LHCN-M2 (cell line): ENCODE measurements around the gene CHTF18. TPM values are rescaled to one million over a fixed set of nuclear protein-coding genes. Genes with fewer than 3 reads are reported as not detected.

ENCODE experiments used
- DNase-seq: peaks from one replicate; pipeline ENCODE4 v3.0.0-alpha.2; 2012; ENCODE audit warnings: low read depth
- total RNA-seq: library from RNA; depleted of rRNA; stranded (reverse); fragments of >200 nt; gene quantifications from 2 replicates; pipeline ENCODE4 v1.2.3, GENCODE V29; 2014

Gene CHTF18
- total RNA-seq, 1 experiment from 2014 or later: 39.2 TPM

DNA sequence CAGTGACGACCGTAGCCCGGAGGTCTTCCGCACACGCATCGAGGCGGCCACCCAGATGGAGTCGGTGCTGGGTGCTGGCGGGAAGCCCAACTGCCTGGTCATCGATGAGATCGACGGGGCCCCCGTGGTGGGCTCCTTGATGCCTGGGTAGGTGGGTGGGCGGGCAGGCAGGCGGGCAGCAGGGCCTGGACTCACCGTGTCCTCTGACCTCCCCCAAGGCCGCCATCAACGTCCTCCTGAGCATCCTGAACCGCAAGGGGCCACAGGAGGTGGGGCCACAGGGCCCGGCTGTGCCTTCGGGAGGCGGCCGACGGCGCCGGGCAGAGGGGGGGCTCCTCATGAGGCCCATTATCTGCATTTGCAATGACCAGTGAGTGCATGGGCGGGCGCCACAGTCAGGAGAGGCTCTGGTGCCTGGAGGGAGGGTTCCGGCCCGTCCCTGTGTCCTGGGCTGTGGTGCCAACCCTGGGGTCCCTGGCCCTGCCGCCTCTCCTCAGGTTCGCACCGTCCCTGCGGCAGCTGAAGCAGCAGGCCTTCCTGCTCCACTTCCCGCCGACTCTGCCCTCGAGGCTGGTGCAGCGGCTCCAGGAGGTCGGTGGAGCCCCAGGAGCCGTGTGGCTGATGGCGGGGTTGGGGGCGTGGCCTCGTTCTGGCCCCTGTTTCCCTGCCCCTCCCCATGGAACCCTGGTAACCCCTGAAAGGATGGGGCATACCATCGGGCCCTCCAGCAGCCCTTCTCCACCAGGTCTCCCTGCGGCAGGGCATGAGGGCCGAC, 4.0 kb downstream of the CHTF18 start:
- DNase-seq: no peak

DNA sequence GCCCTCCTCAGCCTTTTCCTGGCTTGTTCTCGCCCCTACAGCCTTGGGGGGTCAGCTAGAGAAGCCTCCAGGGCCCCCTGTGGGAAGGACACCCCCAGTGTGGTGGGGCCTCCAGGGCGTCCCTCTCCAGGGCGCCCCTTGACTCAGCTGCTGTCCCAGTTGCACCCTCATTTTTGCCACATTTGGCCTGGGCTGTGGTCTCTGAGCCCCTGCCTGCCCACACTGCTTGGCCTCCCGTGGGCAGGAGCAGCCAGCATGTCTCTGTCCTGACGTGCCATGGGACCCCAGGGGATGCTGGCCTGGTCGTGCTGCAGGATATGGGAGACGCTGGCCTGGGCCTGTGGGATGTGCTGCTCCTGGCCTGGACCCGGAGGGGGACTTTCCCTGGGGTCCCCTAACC, 5.0 kb downstream of the CHTF18 start:
- no peak for DNase-seq

DNA sequence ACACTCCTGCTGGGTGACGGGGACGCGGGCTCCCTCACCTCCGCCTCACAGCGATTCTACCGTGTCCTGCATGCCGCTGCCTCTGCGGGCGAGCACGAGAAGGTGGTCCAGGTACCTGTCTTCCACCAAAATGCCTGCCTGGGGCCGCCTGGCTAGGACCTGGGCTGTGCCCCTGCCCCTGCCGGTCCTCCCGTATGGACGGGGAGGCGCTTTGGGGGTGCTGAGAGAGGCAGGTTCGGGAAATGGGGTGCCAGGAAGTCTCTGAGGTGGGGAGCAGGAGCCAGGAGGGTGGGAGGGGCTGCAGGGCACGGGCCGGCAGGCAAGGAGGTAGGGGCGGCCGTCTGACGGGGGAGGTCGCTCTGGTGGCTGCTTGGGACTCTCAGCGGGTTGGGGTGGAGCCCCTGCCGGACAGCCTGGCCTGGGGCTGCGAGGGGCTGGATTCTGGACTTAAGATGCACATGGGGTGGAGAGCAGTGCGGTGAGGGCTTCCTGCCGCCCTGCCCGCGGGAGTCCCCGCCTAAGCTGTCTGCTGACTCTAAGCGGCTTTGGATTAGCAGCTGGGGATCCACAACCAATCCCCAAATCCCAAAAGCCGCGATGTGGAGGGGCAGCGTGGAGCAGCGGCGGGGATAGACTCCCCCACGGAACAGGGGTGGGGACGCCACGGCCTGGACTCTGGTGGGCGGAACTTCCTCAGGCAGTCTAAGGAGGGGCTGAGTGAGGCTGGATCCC, 5.8 kb downstream of the CHTF18 start:
- DNase-seq: no peak

DNA sequence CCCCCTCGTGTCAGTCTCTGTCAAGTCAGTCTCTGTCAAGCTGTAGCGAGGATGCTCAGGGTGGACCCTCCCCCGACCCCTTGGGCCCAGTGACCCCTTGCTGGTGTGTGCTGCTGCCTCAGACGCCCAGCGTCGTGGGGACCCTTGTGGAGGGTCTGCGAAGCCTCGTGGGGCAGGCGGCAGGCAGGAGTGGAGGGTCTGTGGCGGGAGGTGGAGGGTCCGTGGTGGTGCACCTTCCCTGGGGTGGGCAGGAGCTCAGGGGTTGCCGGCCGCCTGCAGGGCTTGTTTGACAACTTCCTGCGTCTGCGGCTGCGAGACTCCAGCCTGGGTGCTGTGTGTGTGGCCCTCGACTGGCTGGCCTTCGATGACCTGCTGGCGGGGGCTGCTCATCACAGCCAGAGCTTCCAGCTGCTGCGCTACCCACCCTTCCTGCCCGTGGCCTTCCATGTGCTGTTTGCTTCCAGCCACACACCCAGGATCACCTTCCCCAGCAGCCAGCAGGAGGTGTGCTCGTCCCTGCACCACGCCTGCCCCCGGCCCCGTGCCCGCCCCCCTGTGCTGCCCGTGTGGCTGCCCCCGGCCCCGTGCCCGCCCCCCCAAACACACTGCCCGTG, 6.5 kb downstream of the CHTF18 start:
- no peak for DNase-seq

DNA sequence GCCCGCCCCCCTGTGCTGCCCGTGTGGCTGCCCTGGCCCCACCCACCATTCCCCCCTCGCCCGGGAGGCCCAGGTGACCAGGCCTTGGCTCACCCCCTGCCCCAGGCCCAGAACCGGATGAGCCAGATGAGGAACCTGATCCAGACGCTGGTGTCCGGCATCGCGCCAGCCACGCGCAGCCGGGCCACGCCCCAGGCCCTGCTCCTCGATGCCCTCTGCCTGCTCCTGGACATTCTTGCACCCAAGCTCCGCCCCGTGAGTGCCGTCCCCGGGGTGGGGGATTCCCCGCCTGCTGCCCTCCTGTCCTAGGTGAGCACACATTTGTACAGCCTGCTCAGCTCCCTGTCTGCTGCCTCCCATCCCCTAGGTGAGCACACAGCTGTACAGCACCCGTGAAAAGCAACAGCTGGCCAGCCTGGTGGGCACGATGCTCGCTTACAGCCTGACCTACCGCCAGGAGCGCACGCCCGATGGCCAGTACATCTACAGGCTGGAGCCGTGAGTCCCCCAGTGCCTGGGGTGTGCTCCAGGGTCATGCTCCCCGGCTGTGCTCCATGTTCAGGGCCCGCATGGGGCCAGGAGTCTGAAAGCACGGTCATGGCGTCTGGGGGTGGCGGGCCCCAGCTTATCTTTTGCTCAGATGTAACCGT, 7.3 kb downstream of the CHTF18 start:
- DNase-seq: no peak

DNA sequence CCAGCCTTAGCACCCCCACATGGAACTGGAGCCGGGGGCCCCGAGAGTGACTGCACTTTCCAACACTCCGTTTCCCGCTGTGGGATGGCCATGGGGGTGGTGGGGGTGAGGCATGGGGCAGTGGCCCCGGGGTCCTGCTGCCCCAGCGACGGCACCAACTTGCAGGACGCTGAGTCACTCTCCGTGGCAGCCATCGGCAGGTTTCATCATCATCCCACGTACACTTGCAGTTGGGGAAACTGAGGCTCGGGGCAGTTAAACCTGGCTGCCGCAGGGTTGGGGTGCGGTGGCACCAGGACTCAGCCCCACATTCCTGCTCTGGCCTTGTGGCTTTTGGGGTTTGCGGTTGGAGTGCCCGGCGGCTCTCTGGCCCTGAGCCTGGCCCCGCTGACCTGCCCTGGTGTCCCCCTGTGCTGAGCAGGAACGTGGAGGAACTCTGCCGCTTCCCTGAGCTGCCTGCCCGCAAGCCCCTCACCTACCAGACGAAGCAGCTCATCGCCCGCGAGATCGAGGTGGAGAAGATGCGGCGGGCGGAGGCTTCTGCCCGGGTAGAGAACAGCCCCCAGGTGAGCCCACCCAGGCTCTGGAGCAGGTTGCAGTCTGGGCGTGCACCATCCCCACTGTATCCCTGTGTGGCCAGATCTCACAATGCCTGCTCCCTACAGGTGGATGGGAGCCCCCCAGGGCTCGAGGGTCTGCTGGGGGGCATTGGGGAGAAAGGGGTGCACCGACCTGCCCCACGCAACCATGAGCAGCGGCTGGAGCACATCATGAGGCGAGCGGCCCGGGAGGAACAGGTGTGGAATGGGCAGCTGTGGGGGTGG, 8.1 kb downstream of the CHTF18 start:
- no peak for DNase-seq

DNA sequence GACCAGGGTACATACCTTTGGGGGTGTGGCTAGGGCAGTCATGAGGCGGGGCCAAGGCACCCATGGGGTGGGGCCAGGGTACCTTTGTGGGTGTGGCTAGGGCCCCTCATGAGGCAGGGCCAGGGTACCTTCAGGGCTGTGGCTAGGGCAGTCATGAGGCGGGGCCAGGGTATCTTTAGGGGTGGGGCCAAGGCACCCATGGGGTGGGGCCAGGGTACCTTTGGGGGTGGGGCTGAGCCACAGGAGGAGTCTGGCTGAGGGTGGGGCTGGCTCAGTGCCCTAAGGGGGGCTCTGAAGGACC, 8.7 kb downstream of the CHTF18 start:
- DNase-seq: no peak

DNA sequence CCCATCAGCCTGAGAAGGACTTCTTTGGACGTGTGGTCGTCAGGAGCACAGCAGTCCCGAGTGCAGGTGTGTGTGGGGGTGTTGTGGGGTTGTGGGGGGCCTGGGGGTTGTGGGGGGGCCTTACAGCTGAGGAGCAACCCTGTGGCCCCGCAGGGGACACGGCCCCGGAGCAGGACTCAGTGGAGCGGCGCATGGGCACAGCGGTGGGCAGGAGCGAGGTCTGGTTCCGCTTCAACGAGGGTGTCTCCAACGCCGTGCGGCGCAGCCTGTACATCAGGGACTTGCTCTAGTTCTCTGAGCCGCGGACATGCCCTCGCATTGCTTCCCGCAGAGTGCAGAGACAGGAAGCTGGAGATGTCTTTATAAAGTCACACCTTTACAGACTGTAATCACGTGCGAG, 9.3 kb downstream of the CHTF18 start:
- DNase-seq: no peak

DNA sequence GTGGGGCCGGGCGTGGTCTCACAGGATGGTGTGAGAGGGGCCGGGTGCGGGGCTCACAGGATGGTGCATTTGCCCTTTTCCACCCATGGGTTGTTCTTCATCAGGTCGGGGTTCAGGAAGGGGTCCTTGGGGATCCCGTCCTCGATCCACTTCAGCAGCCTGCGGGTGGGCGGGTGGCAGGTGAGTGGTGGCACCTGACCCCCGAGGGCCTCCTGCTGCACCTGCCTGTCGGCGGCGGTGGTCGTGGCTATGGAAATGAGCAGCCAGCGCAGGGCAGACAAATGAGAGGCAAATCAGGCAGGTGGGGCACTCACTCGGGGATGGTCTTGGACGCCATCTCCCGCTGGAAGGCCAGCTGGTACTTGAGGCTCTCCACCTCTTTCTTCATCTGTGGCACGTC, 10.2 kb downstream of the CHTF18 start:
- DNase-seq: no peak

DNA sequence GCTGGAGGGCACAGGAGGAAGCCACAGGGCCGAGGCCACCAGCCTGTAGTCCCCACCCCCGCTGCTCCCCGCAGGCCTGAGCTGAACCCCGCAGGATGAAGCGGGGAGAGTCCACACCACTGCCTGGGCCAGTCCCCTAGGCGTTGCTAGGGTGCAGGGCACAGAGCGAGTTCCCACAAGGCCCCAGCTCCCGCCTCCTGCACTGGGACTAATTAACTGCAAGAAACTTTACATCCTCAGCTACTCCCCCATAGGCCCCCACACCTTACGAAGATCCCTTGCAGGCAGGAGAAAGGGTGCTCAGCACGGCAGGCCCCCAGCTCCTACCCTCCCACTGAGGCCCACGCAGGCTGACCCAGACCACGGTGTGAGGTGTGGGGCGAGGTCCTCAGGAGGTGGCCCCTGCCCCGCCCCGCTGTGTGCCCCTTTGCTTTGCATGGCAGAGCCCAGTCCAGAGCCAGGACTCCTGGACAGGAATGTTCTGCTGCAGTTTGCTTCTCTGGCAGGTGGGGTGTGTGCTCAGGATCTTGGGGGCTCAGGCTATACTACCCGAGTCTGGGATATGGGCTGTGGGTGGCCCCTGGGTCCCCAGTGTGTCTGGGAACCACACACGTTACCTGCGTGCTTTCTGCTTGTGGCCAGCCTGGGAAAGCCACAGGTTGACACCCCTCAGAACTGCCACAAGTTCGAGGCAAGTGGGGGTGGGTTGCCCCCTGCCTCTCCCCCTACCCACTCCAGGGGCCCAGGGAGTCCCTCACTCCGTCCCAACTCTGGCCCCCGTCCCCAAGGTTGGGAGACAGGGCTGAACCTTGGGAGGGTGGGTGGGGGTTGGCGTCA, 10.9 kb downstream of the CHTF18 start:
- DNase-seq: no peak

DNA sequence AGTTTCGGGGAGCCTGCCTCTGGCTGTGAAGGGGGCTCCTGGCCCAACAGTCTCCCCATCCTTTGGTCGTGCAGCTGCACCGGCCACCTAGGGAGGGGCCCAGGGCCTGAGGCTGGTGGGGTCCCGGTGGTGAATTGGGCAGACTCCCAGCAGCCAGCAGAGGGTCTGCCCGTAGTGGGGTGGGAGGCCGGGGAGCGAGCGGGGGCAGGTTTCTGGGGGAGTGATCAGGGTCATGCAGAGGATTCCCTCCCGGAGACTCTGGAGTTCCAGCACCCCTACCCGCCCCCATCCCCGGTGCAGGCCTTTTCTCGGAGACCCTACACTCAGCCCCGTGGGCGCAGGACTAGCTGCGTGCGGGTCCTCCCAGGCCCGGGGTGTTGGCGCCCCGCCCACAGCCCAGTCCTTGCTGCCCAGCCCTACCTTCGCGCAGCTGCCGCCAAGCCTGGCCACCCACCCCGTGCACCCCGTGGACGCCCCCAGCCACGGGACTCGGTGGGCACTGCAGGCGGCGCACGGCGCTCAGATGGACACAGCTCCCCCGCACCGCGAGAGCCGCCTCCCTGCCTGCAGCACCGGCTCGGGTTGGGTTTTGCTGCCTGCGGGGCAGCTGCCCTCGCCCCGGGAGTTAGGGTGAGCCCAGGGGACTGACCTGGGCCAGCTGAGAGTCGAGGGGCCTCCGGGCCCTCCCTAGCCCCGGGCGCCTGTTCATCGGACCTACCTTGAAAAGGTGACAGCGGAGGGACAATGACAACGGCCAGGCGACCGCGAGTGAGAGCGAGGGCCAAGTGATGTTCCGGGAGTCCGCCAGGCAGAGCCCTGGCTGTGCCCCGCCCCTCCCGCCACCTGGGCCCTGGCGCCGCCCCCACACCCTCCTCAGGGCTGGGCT, 11.8 kb downstream of the CHTF18 start, which contains the start of gene GNG13:
Gene GNG13 (minus strand): TSS at position 787 of the 886 bp plus-strand sequence. CDS start 1,657 bp downstream, outside the sequence.
- no peak for DNase-seq

DNA sequence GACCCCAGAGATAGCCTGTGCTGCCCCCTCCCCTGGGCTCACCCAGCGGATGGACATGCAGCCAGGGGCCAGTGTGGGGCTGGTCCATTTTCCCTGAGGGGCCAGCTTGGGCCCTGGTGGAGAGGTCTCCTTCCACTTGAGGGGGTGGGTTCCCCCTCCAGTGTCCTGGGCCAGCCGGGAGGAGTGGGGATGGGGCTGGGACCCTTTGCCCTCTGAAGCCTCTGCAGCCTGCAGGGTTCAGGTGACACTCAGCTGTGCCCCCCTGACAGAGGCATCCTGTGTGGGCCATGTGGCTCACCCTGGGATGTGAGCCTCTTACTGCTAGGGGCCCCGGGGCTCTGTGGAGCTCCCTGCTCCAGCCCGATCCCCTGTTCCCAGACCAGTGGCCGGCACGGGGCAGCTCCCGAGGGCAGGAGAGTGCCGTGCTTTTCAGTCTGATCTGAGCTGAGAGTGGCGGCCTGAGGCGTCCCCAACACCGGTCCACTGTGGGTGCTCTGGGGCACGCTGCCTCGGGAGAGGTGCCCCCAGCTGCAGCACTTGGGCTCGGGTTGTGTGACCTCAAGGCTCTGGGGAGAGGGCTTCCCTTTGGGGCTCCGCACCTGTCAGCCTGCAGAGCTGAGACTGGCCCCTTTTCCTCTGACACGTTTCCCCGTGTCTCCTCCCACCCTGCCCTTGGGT, 12.6 kb downstream of the CHTF18 start:
- DNase-seq: no peak

DNA sequence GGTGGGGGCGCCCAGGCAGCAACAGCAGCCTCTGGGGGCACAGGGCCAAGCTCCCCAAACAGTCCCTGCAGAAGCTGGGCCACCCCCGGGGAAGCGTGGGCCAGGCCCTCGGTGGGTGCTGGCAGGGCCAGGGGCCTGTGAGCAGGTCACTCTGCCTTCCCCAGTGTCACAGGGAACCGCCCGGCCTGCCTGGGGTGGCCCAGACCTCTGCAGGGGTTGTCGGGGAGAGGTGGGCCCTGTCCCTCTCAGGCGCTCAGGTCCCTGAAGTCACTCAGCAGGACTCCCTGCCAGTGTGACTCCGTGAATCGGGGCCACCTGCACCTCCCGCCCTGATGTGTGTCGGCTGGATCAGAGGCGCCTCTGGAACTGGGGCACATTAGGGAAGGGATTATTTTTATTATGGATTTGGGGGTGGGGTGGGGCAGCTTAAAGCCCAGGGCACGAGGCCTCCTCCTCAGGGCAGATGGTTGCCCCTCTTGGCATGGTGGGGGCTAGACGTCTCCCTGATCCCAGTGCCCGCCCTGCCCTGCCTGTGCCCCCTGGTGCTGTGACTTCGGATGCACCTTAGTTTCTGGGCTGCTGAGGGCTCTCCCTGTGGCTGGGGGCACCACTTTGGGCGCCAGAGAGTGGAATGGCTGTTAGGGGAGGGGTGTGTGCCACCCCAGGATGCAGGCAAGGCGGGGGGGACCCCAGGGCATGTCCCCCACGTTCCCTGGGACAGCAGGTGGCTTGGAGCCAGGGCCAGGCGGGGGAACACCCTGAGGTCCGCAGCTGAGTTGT, 13.4 kb downstream of the CHTF18 start:
- DNase-seq: no peak

DNA sequence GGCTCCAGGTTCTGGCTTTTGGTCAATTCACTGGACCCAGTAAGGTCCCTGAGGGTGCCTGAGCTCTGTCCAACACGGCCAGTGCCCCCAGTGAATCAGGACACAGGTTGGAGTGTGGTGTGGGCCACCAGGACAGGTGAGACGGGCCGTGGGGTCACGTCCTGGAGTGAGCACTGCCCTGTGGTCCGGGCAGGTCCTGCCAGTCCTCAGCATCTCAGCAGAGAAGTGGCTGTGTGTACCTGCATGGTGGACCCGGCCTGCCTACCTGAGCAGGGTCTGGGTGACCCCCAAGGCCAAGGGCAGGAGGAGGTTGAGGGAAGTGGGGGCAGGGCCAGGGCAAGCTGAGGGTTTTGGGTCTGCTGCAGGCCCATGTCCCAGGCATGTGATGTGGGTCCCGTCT, 14.0 kb downstream of the CHTF18 start:
- DNase-seq: no peak

DNA sequence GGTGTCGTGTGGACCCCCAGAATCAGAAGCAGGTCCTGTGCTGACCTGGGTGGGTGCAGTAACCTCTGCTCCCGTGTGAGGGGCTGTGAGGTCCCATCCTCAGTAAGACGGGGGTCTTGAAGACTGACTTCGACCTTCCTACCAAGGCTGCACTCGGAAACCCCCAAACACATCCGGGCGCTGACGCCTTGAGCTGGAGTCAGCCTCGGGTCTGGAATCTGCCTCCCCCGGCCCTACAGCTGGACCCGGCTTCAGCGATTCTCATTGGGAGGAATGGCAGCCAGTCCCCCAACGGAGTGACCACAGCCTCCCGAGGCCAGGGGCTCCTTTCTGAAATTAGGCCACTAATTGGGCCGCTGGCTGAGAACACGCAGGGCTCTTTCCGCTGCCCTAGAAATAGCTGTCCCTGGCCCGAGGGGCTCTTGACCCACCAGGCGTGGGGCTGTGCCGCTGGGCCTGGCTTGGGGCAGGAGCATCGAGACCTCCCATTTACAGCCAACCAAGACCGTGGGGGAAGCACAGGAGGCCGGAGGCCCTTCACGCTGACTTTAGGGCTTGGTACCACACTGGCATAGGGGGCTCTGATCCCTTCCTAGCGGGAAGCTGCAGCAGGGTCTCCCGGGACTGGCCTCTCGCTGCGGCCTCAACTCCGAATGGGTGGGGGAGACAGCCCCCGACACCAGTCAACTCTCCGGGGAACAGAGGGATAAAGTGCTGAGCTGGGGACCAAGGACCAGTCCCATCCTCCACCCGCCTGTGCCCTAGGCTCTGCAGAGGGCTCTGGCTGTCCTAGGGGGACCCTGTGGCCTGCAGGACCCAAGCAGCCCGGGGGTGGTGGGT, 14.7 kb downstream of the CHTF18 start:
- no peak for DNase-seq

DNA sequence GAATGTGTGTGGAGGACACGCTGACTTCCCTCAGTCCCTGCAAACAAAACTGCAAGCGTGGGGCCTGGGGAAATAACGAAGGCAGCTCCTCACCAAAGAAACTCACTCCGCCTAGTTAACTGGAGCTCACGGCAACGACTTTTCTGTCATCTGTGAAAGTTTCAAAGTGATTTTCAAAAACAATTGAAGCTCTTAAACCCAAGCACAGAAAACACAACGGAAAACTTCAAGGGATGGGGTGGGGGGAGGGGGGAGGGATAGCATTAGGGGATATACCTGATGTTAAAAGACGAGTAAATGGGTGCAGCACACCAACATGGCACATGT, 15.3 kb downstream of the CHTF18 start:
- no peak for DNase-seq
